K562 (cell line): Measurements from ENCODE around the gene CCDC187. TPM values are rescaled to one million over a fixed set of nuclear protein-coding genes. Genes with fewer than 3 reads are reported as not detected.
A peak's percentile ranks its signal among the peaks of the same experiment; 100 is the strongest.

Source experiments
- ATAC-seq: fragments of 200-7000 bp; cut with Tn5 transposase; 3 replicates; pipeline ENCODE4 v1.9.1; 2020; ENCODE audit warnings: moderate library complexity
- BruUV-seq: library from RNA; stranded (reverse); fragments of 400-500 nt; replicated peaks from 2 replicates; lab custom pipeline; 2021; lab: Mats Ljungman, UMichigan
- CTCF ChIA-PET: fragments of 300-600 bp; formaldehyde crosslinking; extraction: SDS; loops from one replicate; lab custom pipeline; 2021; ENCODE audit warnings: low intra/inter-chr PET ratio; lab: Yijun Ruan, JAX
- POLR2A ChIA-PET: fragments of 300-600, 350-650 bp; sonication (Branson Sonifier 250); formaldehyde crosslinking; extraction: SDS; loops from one replicate; lab custom pipeline; 2021; ENCODE audit warnings: antibody characterized with exemption, inconsistent platforms; lab: Yijun Ruan, JAX
- DNase-seq, 4 experiments: peaks; one replicate each; pipeline versions ENCODE4 v3.0.0 to v3.0.0-alpha.2; 2011 to 2018; ENCODE audit warnings: low spot score in 3 of 4, mixed read lengths in 3 of 4; ENCODE audit errors: extremely low read depth in 1 of 4
- FAIRE-seq: peaks from 2 replicates; lab custom pipeline; 2011; peaks lifted over from hg19 to GRCh38; lab: Jason Lieb, UNC
- H2AFZ ChIP-seq: 2 replicates; pipeline ENCODE4 v1.6.0; 2011; ENCODE audit warnings: low read depth, low read length, control low read depth, inconsistent platforms
- H3K27ac ChIP-seq: fragments of 200-600 bp; 3 replicates; pipeline ENCODE4 v1.8.0; 2011; ENCODE audit warnings: low read depth, mild to moderate bottlenecking, control low read depth, inconsistent platforms, low read length, moderate library complexity, mixed read lengths; ENCODE audit errors: extremely low read depth
- H3K27me3 ChIP-seq, 2 experiments: fragments of 300-600 bp in 1 of 2; 2 replicates in 1 of 2; 3 replicates in 1 of 2; pipeline versions ENCODE4 v1.6.0 to v1.8.0; 2011; ENCODE audit warnings: inconsistent platforms in 2 of 2, low read length in 2 of 2, mild to moderate bottlenecking in 1 of 2, mixed read lengths in 1 of 2, moderate library complexity in 1 of 2; ENCODE audit not compliant: control insufficient read depth in 2 of 2, insufficient read depth in 2 of 2
- H3K36me3 ChIP-seq: fragments of 300-600 bp; 3 replicates; pipeline ENCODE4 v1.8.0; 2011; ENCODE audit warnings: mild to moderate bottlenecking, low read length, inconsistent platforms; ENCODE audit not compliant: control insufficient read depth, insufficient read depth
- H3K4me1 ChIP-seq, 2 experiments: fragments of 200-600 bp in 1 of 2; replicated peaks in 1 of 2; 2 replicates in 1 of 2; 3 replicates in 1 of 2; pipeline versions ENCODE4 v1.5.1 to v1.8.0; 2011; ENCODE audit warnings: inconsistent platforms in 2 of 2, low read length in 2 of 2, mild to moderate bottlenecking in 1 of 2, mixed read lengths in 1 of 2, moderate library complexity in 1 of 2; ENCODE audit not compliant: control insufficient read depth in 2 of 2, insufficient read depth in 2 of 2
- H3K4me2 ChIP-seq: 2 replicates; pipeline ENCODE4 v1.6.1; 2011; ENCODE audit warnings: low read length, control low read depth, inconsistent platforms, mixed read lengths; ENCODE audit not compliant: insufficient read depth
- H3K4me3 ChIP-seq: fragments of 200-600 bp; sonication (generic), shearing (Covaris generic); 2 replicates; pipeline ENCODE4 v1.5.1; 2016; ENCODE audit warnings: control low read depth, inconsistent platforms
- H3K79me2 ChIP-seq: fragments of 200-600 bp; 3 replicates; pipeline ENCODE4 v1.8.0; 2011; ENCODE audit warnings: low read length, inconsistent platforms; ENCODE audit not compliant: control insufficient read depth, insufficient read depth
- H3K9ac ChIP-seq, 2 experiments: 2 replicates each; pipeline versions ENCODE4 v1.6.0 to v1.6.1; 2011; ENCODE audit warnings: low read depth in 2 of 2, low read length in 2 of 2, control low read depth in 1 of 2, inconsistent platforms in 1 of 2, mild to moderate bottlenecking in 1 of 2, mixed read lengths in 1 of 2; ENCODE audit not compliant: insufficient read depth in 1 of 2
- H3K9me1 ChIP-seq: one replicate; pipeline ENCODE4 v1.6.0; 2011; ENCODE audit warnings: inconsistent platforms, mild to moderate bottlenecking, low read length, moderate library complexity; ENCODE audit not compliant: control insufficient read depth, insufficient read depth
- H3K9me3 ChIP-seq: replicated peaks from 2 replicates; pipeline ENCODE4 v1.5.1; 2011; ENCODE audit warnings: low read depth, low read length, inconsistent platforms; ENCODE audit not compliant: control insufficient read depth, insufficient read depth
- H4K20me1 ChIP-seq: replicated peaks from 2 replicates; pipeline ENCODE4 v1.6.1; 2011; ENCODE audit warnings: low read length, inconsistent platforms, mixed read lengths; ENCODE audit not compliant: control insufficient read depth, insufficient read depth
- CBX5 ChIP-seq: IDR thresholded peaks from 2 replicates; pipeline ENCODE4 v1.6.1; 2014; ENCODE audit warnings: low read depth, borderline replicate concordance
- CC2D1A ChIP-seq: fragments of 450-650 bp; IDR thresholded peaks from 2 replicates; pipeline ENCODE4 v1.6.1; 2017; ENCODE audit warnings: mild to moderate bottlenecking
- CREB1 ChIP-seq, 2 experiments: sonication (generic) in 1 of 2; formaldehyde crosslinking in 1 of 2; IDR thresholded peaks; 2 replicates each; pipeline versions ENCODE4 v1.6.1 to v1.8.0; 2012 to 2022; ENCODE audit warnings: inconsistent platforms in 1 of 2, mild to moderate bottlenecking in 1 of 2, missing genetic modification reagents in 1 of 2, moderate library complexity in 1 of 2
- CREM ChIP-seq: IDR thresholded peaks from 2 replicates; pipeline ENCODE4 v1.6.1; 2014; ENCODE audit warnings: antibody characterized with exemption, low read depth
- CTCF ChIP-seq, 3 experiments: IDR thresholded peaks in 2 of 3; conservative IDR thresholded peaks in 1 of 3; 2 replicates each; pipeline ENCODE4 v1.5.1; 2011 to 2012; ENCODE audit warnings: low read length in 3 of 3, mild to moderate bottlenecking in 3 of 3, control low read depth in 2 of 3, improper control_type of control experiment in 1 of 3, inconsistent platforms in 1 of 3, low read depth in 1 of 3, mixed read lengths in 1 of 3, moderate library complexity in 1 of 3; ENCODE audit not compliant: insufficient read depth in 2 of 3
- CTCFL ChIP-seq: IDR thresholded peaks from 2 replicates; pipeline ENCODE4 v1.6.1; 2011; ENCODE audit warnings: borderline replicate concordance, low read depth, mild to moderate bottlenecking, moderate library complexity, low read length; ENCODE audit not compliant: insufficient read depth, poor library complexity, severe bottlenecking
- RAD21 ChIP-seq, 2 experiments: fragments of 250-450 bp in 1 of 2; fragments of 450-650 bp in 1 of 2; sonication (Bioruptor Pico) in 1 of 2; formaldehyde crosslinking in 1 of 2; IDR thresholded peaks in 1 of 2; conservative IDR thresholded peaks in 1 of 2; 2 replicates each; pipeline versions ENCODE4 v1.4.0 to v1.8.0; 2020 to 2022; ENCODE audit warnings: mild to moderate bottlenecking in 2 of 2, moderate library complexity in 1 of 2
- ZEB2 ChIP-seq: fragments of 450-650 bp; IDR thresholded peaks from 2 replicates; pipeline ENCODE4 v1.6.1; 2016
- ZNF134 ChIP-seq: fragments of 250-450 bp; sonication (Bioruptor Pico); conservative IDR thresholded peaks from 2 replicates; pipeline ENCODE4 v1.4.0; 2020
- ZNF239 ChIP-seq: fragments of 250-450 bp; sonication (Bioruptor Pico); IDR thresholded peaks from 2 replicates; pipeline ENCODE4 v1.4.0; 2020; ENCODE audit warnings: mild to moderate bottlenecking
- WGBS: fragments of 100-300 bp; shearing (Covaris generic); methylation state at CpG from one replicate; pipeline ENCODE4 v1.1.6; 2016; ENCODE audit warnings: low coverage, mixed read lengths; ENCODE audit not compliant: insufficient coverage; ENCODE audit errors: missing lambda C conversion rate; 5-methylcytosine and 5-hydroxymethylcytosine counted together
- in situ Hi-C: fragments of 300-500 bp; cut with MboI; formaldehyde crosslinking; loops from 4 replicates; pipeline ENCODE4 v1.15.0; 2018; ENCODE audit warnings: inconsistent platforms, mixed read lengths
- intact Hi-C: fragments of 100-400 bp; cut with micrococcal nuclease; formaldehyde crosslinking; loops from 2 replicates; pipeline ENCODE4 v1.14.2; 2022
- polyA plus RNA-seq, 8 experiments: library from polyadenylated mRNA; depleted of rRNA in 4 of 8; stranded (reverse) in 5 of 8; unstranded in 3 of 8; fragments of >200 nt; fragmentation: Nextera tagmentation in 2 of 8; fragmentation: Illumina TruSeq in 1 of 8; extraction: Ambion mirVana in 2 of 8; extraction: Trizol in 1 of 8; gene quantifications; 2 replicates each; pipeline versions ENCODE4 v1.2.1 to v1.2.3, GENCODE V29; 2011 to 2014; ENCODE audit warnings: inconsistent platforms in 1 of 8, missing spikeins in 1 of 8
- total RNA-seq, 7 experiments: library from RNA; depleted of rRNA in 6 of 7; stranded (reverse); fragments of >200 nt in 6 of 7; fragmentation: Illumina TruSeq in 2 of 7; extraction: Trizol in 2 of 7; gene quantifications; 2 replicates each; pipeline versions ENCODE4 v1.2.1 to v1.2.3, GENCODE V29; 2011 to 2021; ENCODE audit warnings: low replicate concordance in 1 of 7

CCDC187 gene
- total and polyA plus RNA-seq, 9 of the 15 experiments (the other 6 are each of a cell fraction or from before 2014, with no cell fraction given), result not detected

- Histone ChIP-seq H3K36me3 (no peaks in the 10 kb centered on the region), H3K79me2 (no peaks in the 10 kb centered on the region), H3K4me3 (no peak overlapping the region), H3K27me3 (peaks cover 13 to 56% of the 10 kb centered on the region in 2 experiments; a peak in 4 of 5 replicates), H3K4me2 (no peak overlapping the region), H3K9ac (peak overlapping the region in 1 of 2 experiments; percentile 29; a peak in 1 of 4 replicates), H3K4me1 (peaks cover 0 to 88% of the 10 kb centered on the region in 2 experiments; a peak in 3 of 5 replicates), H3K9me3 (no peaks in the 10 kb centered on the region), H3K9me1 (no peaks in the 10 kb centered on the region), H4K20me1 (peaks cover 4% of the 10 kb centered on the region), H2AFZ (no peak overlapping the region), H3K27ac (no peak overlapping the region)
- in situ Hi-C loops (no loop called here), intact Hi-C loops (no loop called here)
- ATAC-seq (peak; percentile 83), DNase-seq (peak; percentile 57 to 67 (median 65)), FAIRE-seq (peak; percentile 84)
- ChIA-PET CTCF (no interaction called here), POLR2A (interaction anchor here (0.6 to 0.7 kb wide), 3 partner anchors 12 to 1203 kb away, joined by 3 read pairs; no protein-coding TSS in a partner anchor)
- WGBS, result 15% methylated on average over 21 of the region's 28 CpGs
- TF ChIP-seq ZNF134 (CRISPR knock-in tag), result no peak
- TF ChIP-seq CC2D1A, result no peak
- TF ChIP-seq ZNF239, result no peak
- peak; percentile 51 for TF ChIP-seq CREM
- no peak for TF ChIP-seq CREB1 (IDR thresholded peaks at IDR 0.05)
- 0 out of 2 replicates have a peak, but pooled peaks have one; percentile 29 for TF ChIP-seq CREB1 (CRISPR knock-in tag; IDR thresholded peaks at IDR 0.05)
- peak; percentile 47 to 65 (median 58) for TF ChIP-seq CTCF (IDR thresholded peaks at IDR 0.05 in 2 of 3, conservative IDR thresholded peaks at IDR 0.05 in 1 of 3; ENCODE audit: insufficient read depth in 2 of 3, low read depth in 1 of 3, low read length in 3 of 3)
- TF ChIP-seq RAD21 (CRISPR knock-in tag; conservative IDR thresholded peaks at IDR 0.05 in 1 of 2, IDR thresholded peaks at IDR 0.05 in 1 of 2), result peak in 1 of 2 experiments; percentile 38; a peak in 2 of 4 replicates
- no peak for TF ChIP-seq CBX5
- TF ChIP-seq CTCFL, result peak; percentile 76
- no peak for TF ChIP-seq ZEB2
- no TSS peak for BruUV-seq
These were observed 47.7 kb downstream of the CCDC187 start for GRCh38 chr9:136255896-136256890.
